GM18519 (cell line): ENCODE measurements around the gene DGKG.

Source experiments
- ATAC-seq: cut with Tn5 transposase; IDR thresholded peaks from one replicate; pipeline ENCODE4 v1.9.1; 2021; ENCODE audit warnings: mild to moderate bottlenecking, moderate library complexity; ENCODE audit not compliant: unreplicated experiment, low FRiP score

DGKG gene

DNA sequence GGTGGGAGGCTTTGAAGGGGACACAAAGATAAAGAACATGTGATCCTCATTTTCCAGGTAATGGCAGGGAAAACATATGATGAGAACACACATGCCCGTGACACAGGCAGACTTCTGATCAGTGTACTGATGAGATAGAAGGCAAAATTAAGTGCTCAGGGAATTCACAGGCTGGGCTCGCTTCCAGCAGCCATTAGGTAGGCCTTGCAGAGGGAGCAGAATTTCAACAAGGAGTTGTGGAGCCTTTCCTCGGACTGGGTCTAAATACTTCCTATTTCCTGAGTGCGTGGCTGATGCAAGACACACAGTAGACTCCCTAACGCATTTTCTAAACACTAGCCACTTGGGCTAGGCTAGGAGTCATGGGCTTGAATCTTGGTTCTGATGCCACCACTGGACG, 179.2 kb downstream of the DGKG start:
- no peak for ATAC-seq

DNA sequence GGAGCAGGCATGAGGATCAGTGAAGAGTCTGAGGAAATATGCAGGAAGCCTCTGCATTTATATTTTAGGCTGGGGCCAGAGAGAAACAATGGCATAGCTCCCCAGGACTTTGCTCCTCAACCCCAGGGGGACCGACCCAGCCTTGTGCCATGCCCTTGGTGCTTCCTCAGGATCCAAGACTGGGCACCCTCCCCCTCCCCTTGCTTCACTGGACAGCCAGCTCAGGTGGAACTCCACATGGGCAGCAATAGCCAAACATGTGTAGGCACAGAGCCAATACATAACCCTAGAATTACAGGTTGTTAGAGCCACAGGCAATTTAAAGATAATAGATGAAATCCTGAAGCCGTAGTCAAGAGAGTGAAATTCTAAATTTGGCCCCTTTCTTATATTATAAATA, 180.1 kb downstream of the DGKG start:
- ATAC-seq, result no peak

DNA sequence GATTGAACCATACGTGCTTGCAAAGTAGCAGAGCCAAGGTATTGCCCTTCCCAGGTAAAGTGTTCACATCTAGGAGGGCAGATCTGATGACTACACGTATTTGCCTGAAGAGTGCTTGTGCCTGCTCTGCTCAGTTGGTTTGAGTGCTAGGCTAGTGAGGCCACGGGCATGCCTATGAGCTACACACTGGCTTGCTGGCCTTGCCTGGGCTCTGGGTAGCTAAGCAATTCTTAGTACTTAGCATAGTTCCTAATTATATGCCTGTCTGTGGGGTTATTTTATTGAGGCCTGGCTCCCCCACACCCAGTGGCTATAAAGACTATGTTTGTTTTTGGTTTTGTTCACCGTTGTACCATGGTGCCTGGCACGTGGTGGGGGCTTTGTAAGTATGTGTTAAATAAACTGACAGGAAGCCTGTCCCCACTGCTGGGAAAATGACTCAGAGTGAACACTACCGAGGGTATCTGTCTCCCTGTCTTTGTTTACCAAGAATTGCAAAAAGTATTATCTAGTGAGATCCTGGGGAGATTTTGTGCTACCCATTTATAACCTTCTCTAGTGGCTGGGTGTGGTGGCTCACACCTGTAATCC, 181.0 kb downstream of the DGKG start:
- no peak for ATAC-seq

DNA sequence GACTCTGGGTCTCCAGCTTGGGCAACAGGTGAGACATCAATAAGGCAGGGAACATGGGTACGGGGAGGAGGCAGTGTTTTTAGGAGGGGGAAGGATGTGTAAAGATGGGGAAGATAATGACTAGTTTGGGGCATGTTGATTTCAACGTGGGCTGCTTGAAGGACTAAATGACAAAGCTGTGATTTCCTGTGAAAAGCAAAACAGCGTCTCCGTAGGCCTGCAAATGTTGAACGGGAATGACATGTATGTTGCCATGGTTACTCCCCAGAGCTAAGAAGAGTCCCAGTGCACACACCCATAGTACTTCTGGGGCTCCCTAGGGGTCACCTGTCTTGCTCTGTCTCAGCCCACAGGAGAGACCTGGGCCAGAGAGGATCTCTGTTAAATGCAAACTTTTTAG, 181.9 kb downstream of the DGKG start:
- ATAC-seq, result no peak

DNA sequence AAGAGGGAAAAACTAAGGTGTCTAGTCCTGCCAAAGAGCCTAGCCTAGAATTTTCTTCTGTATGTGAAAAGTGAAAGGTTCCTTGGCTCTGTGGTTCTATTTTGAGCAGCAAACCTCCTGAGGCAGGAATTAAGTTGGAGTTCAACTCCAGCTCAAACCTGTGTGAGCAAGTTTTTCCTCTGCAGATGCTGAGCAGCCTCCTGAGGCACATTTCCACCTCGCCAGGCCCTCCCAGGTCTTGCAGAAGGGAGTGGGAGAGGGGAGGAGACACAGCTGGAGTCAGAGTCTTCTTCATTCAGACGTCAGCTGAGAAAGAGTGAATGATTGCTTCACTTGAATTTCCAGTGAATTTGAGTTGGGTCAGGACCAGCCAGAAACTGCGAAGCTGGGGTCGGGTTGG, 183.6 kb downstream of the DGKG start:
- ATAC-seq, result no peak

DNA sequence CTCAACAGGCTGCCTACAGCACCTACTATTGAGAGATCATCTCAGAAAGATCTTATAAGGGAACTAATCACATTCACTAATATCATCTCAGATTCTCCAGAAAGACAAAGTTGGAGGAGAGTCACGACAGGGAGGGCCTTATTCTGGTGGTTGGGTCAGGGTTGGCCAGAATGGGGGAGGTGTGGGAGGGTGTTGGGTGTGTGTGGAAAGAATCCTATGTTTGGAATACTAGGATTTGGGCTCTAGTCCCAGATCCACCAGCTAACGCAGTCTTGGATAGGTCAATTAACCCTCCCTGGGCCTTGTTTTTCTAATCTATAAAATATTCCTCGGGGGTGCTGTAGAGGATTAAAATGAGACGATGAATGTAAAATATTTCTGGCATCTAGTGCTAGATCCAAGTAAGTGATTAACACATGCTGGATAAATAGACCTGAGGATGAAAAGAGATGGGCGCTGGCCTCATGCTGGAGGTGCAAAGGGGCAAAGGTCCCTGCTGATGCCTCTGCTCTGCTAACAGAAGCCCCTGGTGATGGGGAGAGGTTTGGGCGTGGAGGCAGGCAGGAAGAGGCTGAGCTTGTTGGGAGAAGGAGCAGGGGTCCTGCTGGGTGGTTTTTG, 185.6 kb downstream of the DGKG start:
- ATAC-seq, result no peak

DNA sequence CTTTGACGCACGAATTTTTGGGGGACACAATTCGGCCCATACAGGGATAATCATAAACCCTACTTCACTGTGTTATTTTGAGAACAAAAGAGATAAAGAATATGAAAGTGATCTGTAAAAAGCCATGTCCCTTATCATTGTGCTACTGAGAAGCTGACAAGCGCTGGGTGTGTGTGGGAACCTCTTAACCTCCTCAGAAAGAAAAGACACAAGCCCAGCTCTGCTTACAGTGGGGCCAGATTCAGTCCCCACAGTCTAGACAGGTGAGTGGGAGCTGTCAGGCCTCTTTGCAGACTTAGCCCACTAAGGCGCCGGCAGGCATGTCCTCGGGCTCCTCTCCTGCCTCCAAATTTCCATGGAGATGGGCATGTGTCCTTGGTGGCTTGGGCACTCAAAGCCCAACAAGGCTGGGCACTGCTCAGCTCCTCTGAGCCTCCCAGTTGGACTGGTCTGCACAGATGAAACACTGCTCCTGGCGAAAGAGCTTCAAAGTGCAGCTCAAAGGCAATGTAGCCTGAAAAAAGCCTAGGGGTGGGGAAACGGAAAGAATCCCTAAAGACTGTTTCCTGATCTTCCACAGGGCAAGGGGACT, 188.7 kb downstream of the DGKG start:
- no peak for ATAC-seq

DNA sequence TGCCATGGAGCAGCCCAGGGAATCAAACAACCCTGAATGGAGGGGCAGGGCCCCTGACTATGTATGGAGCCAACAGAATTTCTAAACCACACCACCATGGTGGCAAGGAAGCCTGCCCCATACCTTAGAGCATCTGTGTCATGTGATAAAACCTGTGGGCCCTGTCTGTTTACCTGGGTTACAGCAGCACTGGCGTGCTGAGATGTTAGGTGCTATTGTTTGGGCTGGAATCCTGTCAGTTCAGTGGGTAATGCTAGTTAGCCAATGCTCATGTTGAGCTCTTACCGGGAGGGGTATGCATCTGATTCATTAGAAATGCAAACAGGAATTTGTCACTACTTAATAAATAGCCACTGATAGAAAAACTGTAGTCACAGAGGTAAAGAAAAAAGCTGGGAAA, 189.7 kb downstream of the DGKG start:
- no peak for ATAC-seq

DNA sequence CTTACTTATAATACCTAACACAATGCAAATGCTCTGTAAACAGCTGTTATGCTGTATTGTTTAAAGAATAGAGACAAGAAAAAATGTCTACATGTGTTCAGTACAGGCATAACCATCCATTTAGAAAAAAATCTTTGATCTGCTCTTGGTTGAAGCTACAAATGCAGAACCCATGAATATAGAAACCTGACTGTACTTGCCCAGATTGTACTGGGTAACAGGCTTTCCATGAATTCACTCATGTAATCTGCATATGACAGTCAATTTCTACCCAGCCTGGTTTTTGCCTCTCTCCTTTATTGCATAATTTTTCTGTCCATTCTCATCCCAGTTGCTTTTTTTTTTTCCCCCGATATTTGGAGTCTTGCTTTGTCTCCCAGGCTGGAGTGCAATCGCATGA, 190.5 kb downstream of the DGKG start:
- no peak for ATAC-seq

DNA sequence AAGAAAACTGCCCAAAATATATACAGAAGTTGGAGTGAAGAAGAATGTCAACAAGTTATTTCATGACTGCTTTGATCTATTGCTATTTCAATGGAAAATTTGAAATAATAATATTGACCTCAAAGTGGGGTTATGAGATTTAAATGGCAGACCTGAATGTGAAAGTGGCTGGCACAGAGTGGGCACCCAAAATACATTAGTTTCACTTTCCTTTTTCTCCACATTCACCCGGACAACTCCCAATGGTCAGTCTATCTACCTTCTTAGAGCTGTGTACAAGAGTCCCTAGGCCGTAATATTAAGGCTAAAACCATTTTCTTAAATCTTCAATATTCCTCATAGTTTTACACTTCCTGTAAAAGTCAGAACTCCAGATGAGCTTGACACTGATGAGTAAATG, 191.5 kb downstream of the DGKG start:
- no peak for ATAC-seq

DNA sequence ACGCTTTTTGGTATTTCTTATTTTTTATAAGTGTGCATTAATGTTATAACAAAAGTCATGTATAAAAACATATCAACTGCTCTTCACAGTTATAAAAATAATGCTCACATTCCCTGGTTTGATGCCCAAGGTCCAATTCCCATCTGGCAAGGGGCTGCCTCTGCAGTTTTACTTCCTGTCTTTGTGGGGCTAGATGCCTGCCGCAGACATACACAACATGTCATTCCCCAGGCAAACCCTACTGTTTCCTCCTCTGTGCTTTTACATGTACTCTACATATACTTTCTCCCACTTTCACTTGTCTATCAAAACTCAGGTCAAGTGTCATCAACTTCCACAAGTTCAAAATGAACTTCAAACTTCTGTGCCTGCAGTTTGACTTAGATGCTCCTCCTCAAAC, 192.7 kb downstream of the DGKG start:
- no peak for ATAC-seq

DNA sequence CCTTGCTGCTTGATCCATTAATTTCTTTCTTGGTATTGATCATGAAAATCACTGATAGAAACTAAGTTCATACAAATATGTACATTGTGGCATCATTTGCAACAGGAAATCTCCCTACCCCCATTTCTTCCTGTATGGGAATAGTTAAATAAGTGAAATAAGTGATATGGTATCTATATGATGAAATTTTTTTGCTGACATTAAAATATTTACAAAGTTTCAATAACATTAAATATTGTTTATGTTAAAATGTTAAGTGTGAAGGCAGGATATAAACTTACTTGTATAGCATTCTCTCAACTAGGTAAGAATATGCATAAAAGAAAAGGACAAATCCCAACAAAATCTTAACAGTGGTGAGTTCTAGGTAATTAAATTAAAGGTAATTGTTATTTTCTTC, 193.1 kb downstream of the DGKG start:
- no peak for ATAC-seq

DNA sequence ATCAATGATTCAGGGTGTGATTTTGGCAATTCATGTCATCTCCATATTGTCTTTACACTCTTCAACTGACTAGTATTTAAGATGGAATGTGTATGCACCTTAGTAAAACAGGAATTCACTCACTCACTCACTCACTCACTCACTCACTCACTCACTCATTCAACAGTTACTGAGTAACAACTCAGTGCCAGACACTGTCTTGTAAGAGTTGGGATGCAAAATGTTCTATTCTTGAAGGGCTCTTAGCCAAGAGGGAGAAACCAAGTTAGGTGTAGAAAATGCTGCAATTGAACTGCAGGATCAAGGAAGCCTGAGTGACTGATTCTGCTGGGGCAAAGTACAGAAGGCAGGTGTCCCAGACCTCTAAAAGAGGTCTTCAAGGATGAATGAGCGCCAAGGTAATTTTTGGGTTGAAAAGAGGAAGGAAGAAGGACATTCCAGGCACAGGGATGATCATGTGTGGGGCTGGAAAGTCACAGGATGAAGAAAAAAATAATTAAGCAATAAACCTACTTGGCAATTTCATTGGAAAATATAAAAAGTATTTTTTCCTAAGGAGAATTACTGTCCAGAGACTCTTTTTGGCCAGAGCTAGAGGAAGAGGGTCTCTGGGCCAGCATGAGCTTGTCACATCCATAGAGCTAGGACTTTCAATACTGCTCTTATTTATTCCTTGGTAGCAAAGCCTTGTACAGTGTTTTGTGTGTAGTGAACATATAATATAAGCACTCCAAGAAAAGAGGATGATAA, 194.2 kb downstream of the DGKG start:
- no peak for ATAC-seq

DNA sequence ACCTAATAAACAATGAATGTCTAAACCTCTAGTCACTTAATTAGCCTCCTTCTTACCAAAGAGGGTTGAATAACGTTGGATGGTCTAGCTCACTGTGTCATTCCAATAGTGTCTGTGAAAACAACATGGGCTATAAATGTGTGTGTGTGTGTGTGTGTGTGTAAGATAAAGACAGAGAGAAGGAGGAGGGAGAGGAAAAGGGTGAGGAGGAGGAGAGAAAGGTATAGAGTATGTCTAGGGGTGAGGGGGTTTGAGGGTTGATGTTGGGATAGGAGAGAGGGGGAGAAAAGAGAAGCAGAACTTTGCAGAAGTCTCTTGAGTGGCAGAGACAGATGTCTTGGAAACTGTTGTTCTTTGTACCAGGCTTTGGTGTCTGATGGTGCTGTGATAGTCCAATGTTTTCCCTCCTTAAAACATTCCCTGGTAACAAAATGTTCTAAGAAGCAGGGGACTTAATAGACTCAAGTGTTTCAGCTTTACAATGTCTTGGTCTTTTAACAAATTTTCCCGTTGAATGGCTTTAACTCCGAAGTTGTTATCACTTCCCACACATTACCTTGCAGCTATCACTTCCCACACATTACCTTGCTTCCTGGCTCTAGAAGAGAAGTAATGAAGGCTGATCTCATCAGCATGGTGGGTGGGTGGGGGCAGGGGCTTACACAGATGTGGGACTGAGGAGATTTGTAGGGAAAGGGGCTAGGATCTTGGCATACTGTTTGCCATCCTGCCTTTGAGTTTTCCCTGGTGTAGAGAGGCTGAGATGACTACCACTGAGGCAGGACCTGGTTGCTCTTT, 195.3 kb downstream of the DGKG start:
- ATAC-seq, result no peak

DNA sequence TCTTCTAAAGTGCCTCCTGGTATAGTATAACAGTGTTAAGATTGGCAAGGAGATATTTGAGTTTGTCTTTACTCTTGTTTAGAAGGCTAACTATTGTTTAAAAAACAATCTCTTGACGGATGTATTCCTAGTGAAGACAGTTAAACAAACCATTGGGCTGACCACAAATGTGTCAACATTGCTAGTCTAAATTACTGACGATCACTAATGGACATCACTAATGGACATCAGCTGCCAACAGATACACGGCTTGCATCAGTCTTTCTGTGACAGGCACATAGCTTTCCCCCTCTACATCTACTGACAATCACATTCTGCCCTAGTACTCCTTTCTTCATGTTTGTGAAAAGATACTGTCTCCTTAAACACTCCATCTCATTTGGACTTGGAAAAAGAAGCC, 196.0 kb downstream of the DGKG start:
- ATAC-seq, result no peak

DNA sequence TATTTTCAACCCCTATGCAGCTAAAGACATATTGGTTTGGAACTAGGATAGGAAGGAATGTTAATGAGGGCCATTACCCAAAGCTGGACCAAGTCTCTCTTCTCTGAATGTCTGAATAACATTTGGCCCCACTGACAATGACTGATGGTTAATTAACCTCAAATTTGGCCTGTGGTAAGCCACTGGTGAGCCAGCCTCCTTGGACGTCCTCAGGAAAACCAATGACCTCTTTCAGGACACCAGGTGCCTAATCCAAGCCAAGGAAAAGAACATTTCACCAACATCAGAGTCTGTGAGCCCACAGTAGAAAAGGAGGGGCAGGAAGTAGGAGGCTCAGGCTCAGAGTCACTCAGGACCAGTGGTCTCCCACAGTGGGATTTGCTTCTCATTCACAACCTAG, 196.7 kb downstream of the DGKG start:
- ATAC-seq, result no peak

DNA sequence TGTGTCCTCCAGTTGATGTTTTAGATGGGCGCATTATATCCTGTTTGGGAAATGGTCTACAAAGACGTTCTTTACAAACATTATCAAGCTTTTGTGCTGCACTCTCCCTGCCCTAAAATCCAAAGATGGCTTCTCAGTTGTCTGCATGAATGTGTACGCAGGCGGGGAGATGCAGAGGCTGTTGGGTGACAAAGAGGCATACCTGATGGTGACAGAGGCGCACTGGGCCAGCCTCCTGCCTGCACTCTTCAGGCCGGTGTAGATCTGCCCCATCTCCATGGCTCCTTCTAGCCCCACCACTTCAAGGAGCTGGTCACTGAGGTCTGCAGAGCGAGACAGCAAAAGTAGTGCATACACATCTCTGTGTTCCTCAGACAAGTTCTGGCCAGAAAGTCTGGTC, 197.3 kb downstream of the DGKG start:
- no peak for ATAC-seq

DNA sequence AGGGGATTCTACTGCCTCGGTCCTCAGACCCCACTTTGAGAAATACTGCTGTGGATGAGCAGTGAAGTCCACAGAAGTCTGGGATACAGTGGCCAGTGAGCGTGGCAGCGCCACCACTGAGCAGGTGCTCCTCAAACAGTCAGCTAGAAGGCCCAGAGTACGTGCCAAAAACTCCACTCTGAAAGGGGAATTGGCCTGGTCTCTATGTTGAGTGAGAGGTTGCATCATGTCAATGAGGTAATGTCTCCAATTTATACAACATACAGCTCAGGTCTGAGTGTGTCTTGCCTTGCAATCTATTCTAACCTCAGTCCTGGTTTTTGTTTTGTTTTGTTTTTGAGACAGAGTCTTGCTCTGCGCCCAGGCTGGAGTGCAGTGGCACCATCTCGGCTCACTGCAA, 199.8 kb downstream of the DGKG start:
- no peak for ATAC-seq

DNA sequence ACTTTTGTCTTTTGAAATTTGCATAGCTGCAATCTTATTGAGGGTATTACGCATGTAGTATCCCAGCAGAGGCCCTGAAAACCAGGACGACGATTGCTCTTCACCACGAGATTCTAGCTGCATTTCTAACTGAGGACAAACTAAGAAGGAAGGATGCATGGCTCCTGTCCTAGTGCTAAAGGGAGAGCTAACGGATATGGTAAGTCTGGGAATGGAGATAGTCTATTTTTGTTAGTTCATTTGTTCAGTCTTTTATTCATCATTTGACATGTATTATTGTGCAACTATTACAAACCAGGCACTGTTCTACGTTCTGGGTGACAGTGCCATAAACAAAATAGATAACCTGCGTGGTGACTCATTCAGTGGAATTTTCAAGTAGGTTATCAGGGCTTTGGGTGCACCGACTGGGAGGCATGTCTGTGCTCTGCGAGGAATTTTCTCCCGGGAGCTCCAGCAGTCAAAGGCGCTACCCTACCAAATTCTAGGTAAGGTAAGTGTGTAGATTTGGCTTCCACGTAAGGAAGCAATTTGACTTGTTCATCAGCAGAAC, 201.3 kb downstream of the DGKG start:
- no peak for ATAC-seq

DNA sequence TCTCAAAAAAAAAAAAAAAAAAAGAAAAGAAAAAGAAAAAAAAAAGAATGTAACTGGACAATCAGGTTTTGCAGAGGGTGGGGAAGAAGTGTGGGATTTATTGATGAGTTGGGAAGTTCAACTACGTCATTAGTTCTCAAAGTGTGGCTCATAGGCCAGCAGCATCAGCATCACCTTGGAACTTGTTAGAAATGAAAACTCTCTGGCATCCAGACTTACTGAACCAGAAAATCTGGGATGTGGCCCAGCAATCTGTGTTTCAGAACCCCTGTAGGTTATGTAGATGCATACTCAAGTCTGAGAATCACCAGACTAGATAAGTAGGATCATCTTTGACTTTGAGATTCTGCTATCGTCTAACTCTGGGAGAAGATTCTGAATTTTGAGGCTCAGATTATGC, 207.4 kb downstream of the DGKG start:
- ATAC-seq, result no peak

DNA sequence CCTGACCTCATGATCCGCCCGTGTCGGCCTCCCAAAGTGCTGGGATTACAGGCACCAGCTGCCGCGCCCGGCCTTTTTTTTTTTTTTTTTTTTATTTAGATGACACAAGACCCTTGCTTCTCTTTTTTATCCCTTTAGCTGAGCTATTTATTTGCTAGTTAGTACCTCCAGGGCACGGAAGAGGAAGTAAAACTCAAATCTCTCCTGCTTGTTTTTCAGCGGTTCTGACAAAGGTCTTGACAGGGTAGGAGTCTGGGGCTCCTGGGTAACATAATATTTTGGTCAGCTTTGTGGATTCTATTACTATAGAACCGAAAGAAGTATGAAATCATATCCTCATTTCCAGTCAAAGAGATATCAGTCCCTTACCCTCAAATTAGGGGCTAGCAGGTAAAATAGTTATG, 209.1 kb downstream of the DGKG start:
- peak; percentile 64 for ATAC-seq
